WTC11 (cell line): ENCODE results near the gene C10orf71. TPM values are rescaled to one million over a fixed set of nuclear protein-coding genes. Genes with fewer than 3 reads are reported as not detected.

ENCODE experiments used
- ATAC-seq: fragments of 200-7000 bp; cut with Tn5 transposase; 2 replicates; pipeline ENCODE4 v1.10.0; 2021; ENCODE audit warnings: mild to moderate bottlenecking, moderate library complexity
- CTCF ChIA-PET: fragments of 300-600 bp; sonication (Branson Sonifier 250); formaldehyde crosslinking; loops from one replicate; lab custom pipeline; 2021; ENCODE audit warnings: antibody characterized with exemption; lab: Charles Lee
- POLR2A ChIA-PET: fragments of 350-600 bp; sonication (Branson Sonifier 250); formaldehyde crosslinking; loops from one replicate; lab custom pipeline; 2021; ENCODE audit warnings: antibody characterized with exemption; lab: Charles Lee
- DNase-seq: peaks from one replicate; pipeline ENCODE4 v3.0.0; 2021; ENCODE audit warnings: low spot score
- H3K27ac Mint-ChIP-seq: 2 replicates; pipeline ENCODE4 v1.8.0; 2021; ENCODE audit warnings: mixed read lengths
- H3K27me3 Mint-ChIP-seq: 2 replicates; pipeline ENCODE4 v1.8.0; 2021; ENCODE audit warnings: low read depth, mild to moderate bottlenecking, moderate library complexity, mixed read lengths
- H3K36me3 Mint-ChIP-seq: 2 replicates; pipeline ENCODE4 v1.8.0; 2021; ENCODE audit warnings: mixed read lengths
- H3K4me1 Mint-ChIP-seq: 2 replicates; pipeline ENCODE4 v1.8.0; 2022; ENCODE audit warnings: mixed read lengths
- H3K4me3 Mint-ChIP-seq: 2 replicates; pipeline ENCODE4 v1.8.0; 2021; ENCODE audit warnings: mild to moderate bottlenecking, moderate library complexity, mixed read lengths
- H3K9me3 Mint-ChIP-seq: 2 replicates; pipeline ENCODE4 v1.8.0; 2021; ENCODE audit warnings: mixed read lengths
- ATF2 ChIP-seq: sonication (generic); formaldehyde crosslinking; IDR thresholded peaks from 2 replicates; pipeline ENCODE4 v1.8.1; 2022; ENCODE audit warnings: low read depth, missing genetic modification reagents, borderline replicate concordance
- CDX4 ChIP-seq: fragments of 250-450 bp; sonication (Bioruptor Pico); IDR thresholded peaks from 2 replicates; pipeline ENCODE4 v1.9.0; 2021; ENCODE audit warnings: moderate library complexity, mild to moderate bottlenecking, inconsistent platforms, borderline replicate concordance
- CREB1 ChIP-seq: sonication (generic); formaldehyde crosslinking; IDR thresholded peaks from 2 replicates; pipeline ENCODE4 v1.8.0; 2023; ENCODE audit warnings: mild to moderate bottlenecking, missing genetic modification reagents
- CREM ChIP-seq: sonication (generic); formaldehyde crosslinking; IDR thresholded peaks from 2 replicates; pipeline ENCODE4 v1.8.1; 2022; ENCODE audit warnings: mild to moderate bottlenecking, missing genetic modification reagents, moderate library complexity
- ELF4 ChIP-seq: sonication (generic); formaldehyde crosslinking; IDR thresholded peaks from 2 replicates; pipeline ENCODE4 v1.8.1; 2022; ENCODE audit warnings: low read depth, mild to moderate bottlenecking, moderate library complexity, missing genetic modification reagents
- ESRRA ChIP-seq: sonication (generic); formaldehyde crosslinking; IDR thresholded peaks from 2 replicates; pipeline ENCODE4 v1.8.1; 2022; ENCODE audit warnings: mild to moderate bottlenecking, missing genetic modification reagents, borderline replicate concordance
- FOXP1 ChIP-seq: sonication (generic); formaldehyde crosslinking; IDR thresholded peaks from 2 replicates; pipeline ENCODE4 v1.8.0; 2022; ENCODE audit warnings: missing genetic modification reagents, mild to moderate bottlenecking, moderate library complexity, borderline replicate concordance
- GRHL2 ChIP-seq: fragments of 250-450 bp; sonication (Bioruptor Pico); IDR thresholded peaks from 2 replicates; pipeline ENCODE4 v1.8.0; 2022; ENCODE audit warnings: mild to moderate bottlenecking, moderate library complexity; ENCODE audit not compliant: insufficient replicate concordance, severe bottlenecking
- HMGA2 ChIP-seq: fragments of 250-450 bp; sonication (Bioruptor Pico); IDR thresholded peaks from 2 replicates; pipeline ENCODE4 v1.4.0; 2021; ENCODE audit warnings: mild to moderate bottlenecking, moderate library complexity
- MLX ChIP-seq: sonication (generic); formaldehyde crosslinking; IDR thresholded peaks from 2 replicates; pipeline ENCODE4 v1.8.1; 2023; ENCODE audit warnings: mild to moderate bottlenecking, missing genetic modification reagents, moderate library complexity
- PRRX2 ChIP-seq: fragments of 250-450 bp; sonication (Bioruptor Pico); IDR thresholded peaks from 2 replicates; pipeline ENCODE4 v1.8.0; 2021; ENCODE audit warnings: mild to moderate bottlenecking
- RORB ChIP-seq: fragments of 250-450 bp; sonication (Bioruptor Pico); IDR thresholded peaks from 2 replicates; pipeline ENCODE4 v1.9.0; 2021; ENCODE audit warnings: mild to moderate bottlenecking
- STAT6 ChIP-seq: sonication (generic); formaldehyde crosslinking; conservative IDR thresholded peaks from 2 replicates; pipeline ENCODE4 v1.8.1; 2023; ENCODE audit warnings: mild to moderate bottlenecking, low read depth, missing genetic modification reagents, moderate library complexity
- ZBTB43 ChIP-seq: sonication (generic); formaldehyde crosslinking; IDR thresholded peaks from 2 replicates; pipeline ENCODE4 v1.8.1; 2023; ENCODE audit warnings: mild to moderate bottlenecking, missing genetic modification reagents
- ZMAT4 ChIP-seq: fragments of 250-450 bp; sonication (Bioruptor Pico); IDR thresholded peaks from 2 replicates; pipeline ENCODE4 v1.9.0; 2021; ENCODE audit warnings: mild to moderate bottlenecking
- ZNF232 ChIP-seq: sonication (generic); formaldehyde crosslinking; IDR thresholded peaks from 2 replicates; pipeline ENCODE4 v1.8.0; 2022; ENCODE audit warnings: mild to moderate bottlenecking, missing genetic modification reagents
- total RNA-seq: library from RNA; stranded (reverse); gene quantifications from 3 replicates; pipeline ENCODE4 v1.2.3, GENCODE V29; 2021
- TF ChIP-seq, protein P1 (sequence below): sonication (generic); formaldehyde crosslinking; IDR thresholded peaks from 2 replicates; pipeline ENCODE4 v1.8.1; 2022; ENCODE audit warnings: mild to moderate bottlenecking, missing genetic modification reagents, moderate library complexity, borderline replicate concordance
- TF ChIP-seq, protein P2 (sequence below): sonication (generic); formaldehyde crosslinking; IDR thresholded peaks from 2 replicates; pipeline ENCODE4 v1.8.1; 2022; ENCODE audit warnings: low read depth, mild to moderate bottlenecking, moderate library complexity, missing genetic modification reagents, borderline replicate concordance

The C10orf71 gene
- total RNA-seq, 1 experiment from 2014 or later: not detected

DNA sequence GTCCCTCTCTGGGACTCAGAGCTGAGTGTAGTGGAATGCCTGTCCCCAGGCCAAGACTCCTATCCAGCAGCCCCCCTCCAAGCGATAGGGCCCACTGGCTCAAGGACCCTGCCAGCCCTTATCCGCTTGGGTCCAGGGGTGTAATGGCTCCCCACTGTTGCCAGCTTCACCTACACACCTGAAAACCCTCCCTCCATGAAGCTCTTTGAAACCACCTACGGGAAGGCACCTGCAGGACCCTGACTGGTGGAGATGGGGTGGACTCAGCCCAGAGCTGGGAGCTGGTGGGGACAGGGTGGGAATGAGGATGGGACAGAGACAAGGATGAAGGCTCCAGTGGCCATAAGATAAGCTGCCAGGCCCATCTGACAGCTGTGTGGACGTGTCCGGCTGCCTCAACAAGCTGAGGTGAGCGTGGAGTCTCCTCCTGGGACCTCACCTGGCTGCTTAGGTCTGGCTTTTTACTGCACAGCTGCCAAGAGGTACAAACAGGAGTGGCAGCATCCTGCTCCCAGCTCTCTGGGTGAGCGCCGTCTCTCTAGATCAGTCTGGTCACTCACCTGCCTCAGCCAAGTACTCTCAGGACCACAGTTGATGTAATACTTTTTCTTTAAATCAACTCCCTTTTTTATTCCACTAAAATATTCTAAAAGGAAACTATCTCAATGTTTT lies 55.1 kb downstream of the C10orf71 start:
- Mint-ChIP-seq H3K36me3 (no peaks in the 10 kb centered on the region), H3K4me1 (peaks cover 10% of the 10 kb centered on the region; the same call in 1 of the 2 replicates), H3K27me3 (peaks cover 2% of the 10 kb centered on the region; the same call in 1 of the 2 replicates), H3K9me3 (peaks cover 20% of the 10 kb centered on the region), H3K27ac (no peak overlapping the region), H3K4me3 (no peak overlapping the region)
- no peak for TF ChIP-seq GRHL2
- TF ChIP-seq ATF2 (CRISPR knock-in tag): no peak
- TF ChIP-seq, protein P1, sequence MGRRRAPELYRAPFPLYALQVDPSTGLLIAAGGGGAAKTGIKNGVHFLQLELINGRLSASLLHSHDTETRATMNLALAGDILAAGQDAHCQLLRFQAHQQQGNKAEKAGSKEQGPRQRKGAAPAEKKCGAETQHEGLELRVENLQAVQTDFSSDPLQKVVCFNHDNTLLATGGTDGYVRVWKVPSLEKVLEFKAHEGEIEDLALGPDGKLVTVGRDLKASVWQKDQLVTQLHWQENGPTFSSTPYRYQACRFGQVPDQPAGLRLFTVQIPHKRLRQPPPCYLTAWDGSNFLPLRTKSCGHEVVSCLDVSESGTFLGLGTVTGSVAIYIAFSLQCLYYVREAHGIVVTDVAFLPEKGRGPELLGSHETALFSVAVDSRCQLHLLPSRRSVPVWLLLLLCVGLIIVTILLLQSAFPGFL (CRISPR knock-in tag): no peak
- no peak for TF ChIP-seq MLX (CRISPR knock-in tag)
- no peak for TF ChIP-seq ESRRA (CRISPR knock-in tag)
- TF ChIP-seq ZNF232 (CRISPR knock-in tag): no peak
- no peak for TF ChIP-seq ZBTB43 (CRISPR knock-in tag)
- TF ChIP-seq CDX4 (CRISPR knock-in tag): no peak
- TF ChIP-seq, protein P2, sequence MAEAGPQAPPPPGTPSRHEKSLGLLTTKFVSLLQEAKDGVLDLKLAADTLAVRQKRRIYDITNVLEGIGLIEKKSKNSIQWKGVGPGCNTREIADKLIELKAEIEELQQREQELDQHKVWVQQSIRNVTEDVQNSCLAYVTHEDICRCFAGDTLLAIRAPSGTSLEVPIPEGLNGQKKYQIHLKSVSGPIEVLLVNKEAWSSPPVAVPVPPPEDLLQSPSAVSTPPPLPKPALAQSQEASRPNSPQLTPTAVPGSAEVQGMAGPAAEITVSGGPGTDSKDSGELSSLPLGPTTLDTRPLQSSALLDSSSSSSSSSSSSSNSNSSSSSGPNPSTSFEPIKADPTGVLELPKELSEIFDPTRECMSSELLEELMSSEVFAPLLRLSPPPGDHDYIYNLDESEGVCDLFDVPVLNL: no peak
- TF ChIP-seq STAT6 (CRISPR knock-in tag): no peak
- no peak for TF ChIP-seq ELF4 (CRISPR knock-in tag)
- no peak for TF ChIP-seq PRRX2 (CRISPR knock-in tag)
- no peak for TF ChIP-seq FOXP1 (CRISPR knock-in tag)
- TF ChIP-seq CREB1: no peak
- no peak for TF ChIP-seq RORB (CRISPR knock-in tag)
- no peak for TF ChIP-seq CREM (CRISPR knock-in tag)
- TF ChIP-seq ZMAT4 (CRISPR knock-in tag): no peak
- TF ChIP-seq HMGA2 (CRISPR knock-in tag): no peak
- DNase-seq: no peak
- ATAC-seq: no peak
- ChIA-PET POLR2A (no interaction called here), CTCF (interaction anchor here (1.6 to 1.9 kb wide), 2 partner anchors 30 to 54 kb away, joined by 6 read pairs; no protein-coding TSS in a partner anchor)
